Measurements from ENCODE around the gene TRIM56. TPM values are rescaled to one million over a fixed set of nuclear protein-coding genes. Genes with fewer than 3 reads are reported as not detected.

Gene TRIM56
- total and polyA plus RNA-seq, 2 of the 13 experiments (the other 11 are each of a cell fraction or from before 2014, with no cell fraction given): 3.2 to 7.1 TPM

DNA sequence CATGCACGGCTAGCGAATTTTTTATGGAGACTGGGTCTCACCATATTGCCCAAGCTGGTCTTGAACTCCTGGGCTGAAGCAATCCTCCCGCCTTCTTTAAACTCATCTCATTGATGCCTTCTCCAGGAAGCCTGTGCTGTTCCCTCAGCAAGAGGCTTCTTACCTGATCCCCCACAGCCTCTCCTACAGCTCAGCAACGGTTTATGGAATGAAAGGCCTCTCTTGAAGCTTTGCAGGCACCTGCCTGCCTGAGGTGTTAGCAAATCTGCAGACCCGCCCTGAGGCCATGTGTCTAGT, 468 bp upstream of the TRIM56 start:
- Histone ChIP-seq H2AFZ (ENCODE audit: low read length) (no peak overlapping the region), H3K27ac (ENCODE audit: extremely low read length, insufficient read depth, low read length) (peak overlapping the region; percentile 86), H3K4me2 (ENCODE audit: low read depth, low read length) (peak overlapping the region; percentile 85), H4K20me1 (ENCODE audit: insufficient read depth, low read length) (no peaks in the 10 kb centered on the region), H3K9me3 (ENCODE audit: low read length) (no peaks in the 10 kb centered on the region), H3K9ac (ENCODE audit: insufficient read depth, low read depth, low read length) (peak overlapping the region; percentile 53), H3K4me1 (ENCODE audit: insufficient read depth, low read length) (peaks cover 36% of the 10 kb centered on the region), H3K79me2 (ENCODE audit: insufficient read depth, low read length) (peaks cover 12% of the 10 kb centered on the region), H3K27me3 (ENCODE audit: control insufficient read depth in 1 of 2, insufficient read depth in 2 of 2, low read length in 2 of 2) (peaks cover 0 to 2% of the 10 kb centered on the region in 2 experiments; a peak in 1 of 5 replicates), H3K4me3 (replicated peaks in 1 of 3; ENCODE audit: insufficient read depth in 1 of 3, low read depth in 2 of 3, low read length in 3 of 3) (peak overlapping the region; percentile 71 to 93 (median 93); a peak in 5 of 6 replicates), H3K36me3 (replicated peaks in 1 of 2; ENCODE audit: control insufficient read depth in 1 of 2, insufficient read depth in 2 of 2, low read length in 2 of 2) (peaks cover 7 to 26% of the 10 kb centered on the region in 2 experiments; a peak in 3 of 5 replicates)
- WGBS (ENCODE audit: low lambda C conversion rate): 23% methylated on average over 5 of the region's 5 CpGs
- DNase-seq (ENCODE audit: low spot score) (no peak), ATAC-seq (no peak), FAIRE-seq (no peak)
- no peak for TF ChIP-seq RFX5 (IDR thresholded peaks at IDR 0.05; ENCODE audit: low read depth, low read length)
- TF ChIP-seq ARHGAP35 (CRISPR knock-in tag; IDR thresholded peaks at IDR 0.05; ENCODE audit: borderline replicate concordance): no peak
- TF ChIP-seq, protein P1, sequence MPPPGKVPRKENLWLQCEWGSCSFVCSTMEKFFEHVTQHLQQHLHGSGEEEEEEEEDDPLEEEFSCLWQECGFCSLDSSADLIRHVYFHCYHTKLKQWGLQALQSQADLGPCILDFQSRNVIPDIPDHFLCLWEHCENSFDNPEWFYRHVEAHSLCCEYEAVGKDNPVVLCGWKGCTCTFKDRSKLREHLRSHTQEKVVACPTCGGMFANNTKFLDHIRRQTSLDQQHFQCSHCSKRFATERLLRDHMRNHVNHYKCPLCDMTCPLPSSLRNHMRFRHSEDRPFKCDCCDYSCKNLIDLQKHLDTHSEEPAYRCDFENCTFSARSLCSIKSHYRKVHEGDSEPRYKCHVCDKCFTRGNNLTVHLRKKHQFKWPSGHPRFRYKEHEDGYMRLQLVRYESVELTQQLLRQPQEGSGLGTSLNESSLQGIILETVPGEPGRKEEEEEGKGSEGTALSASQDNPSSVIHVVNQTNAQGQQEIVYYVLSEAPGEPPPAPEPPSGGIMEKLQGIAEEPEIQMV (CRISPR knock-in tag; IDR thresholded peaks at IDR 0.05; ENCODE audit: low read depth): 0 out of 2 replicates have a peak, but pooled peaks have one; percentile 9
- 0 out of 2 replicates have a peak, but pooled peaks have one; percentile 15 for TF ChIP-seq ZZZ3 (CRISPR knock-in tag; IDR thresholded peaks at IDR 0.05; ENCODE audit: borderline replicate concordance)
- TF ChIP-seq ARNTL (CRISPR knock-in tag; IDR thresholded peaks at IDR 0.05): 0 out of 2 replicates have a peak, but pooled peaks have one; percentile 1
- TF ChIP-seq SRF (IDR thresholded peaks at IDR 0.05; ENCODE audit: low read depth, low read length): no peak
- TF ChIP-seq GFI1 (CRISPR knock-in tag; IDR thresholded peaks at IDR 0.05; ENCODE audit: borderline replicate concordance): 0 out of 2 replicates have a peak, but pooled peaks have one; percentile 32
- TF ChIP-seq PHF8 (CRISPR knock-in tag; IDR thresholded peaks at IDR 0.05): no peak
- no peak for TF ChIP-seq ZNF121 (CRISPR knock-in tag; IDR thresholded peaks at IDR 0.05)
- no peak for TF ChIP-seq GPN1 (CRISPR knock-in tag; IDR thresholded peaks at IDR 0.05; ENCODE audit: borderline replicate concordance)
- 0 out of 2 replicates have a peak, but pooled peaks have one; percentile 61 for TF ChIP-seq CAMTA2 (CRISPR knock-in tag; IDR thresholded peaks at IDR 0.05; ENCODE audit: borderline replicate concordance)
- TF ChIP-seq AHR (CRISPR knock-in tag; IDR thresholded peaks at IDR 0.05): no peak
- no peak for TF ChIP-seq ATF7-NPFF (CRISPR knock-in tag; IDR thresholded peaks at IDR 0.05; ENCODE audit: low read depth)
- TF ChIP-seq ZNF274 (CRISPR knock-in tag; IDR thresholded peaks at IDR 0.05): 0 out of 2 replicates have a peak, but pooled peaks have one; percentile 22
- no peak for TF ChIP-seq SAFB2 (CRISPR knock-in tag; IDR thresholded peaks at IDR 0.05; ENCODE audit: borderline replicate concordance, low read depth)
- no peak for TF ChIP-seq ZFYVE20 (CRISPR knock-in tag; IDR thresholded peaks at IDR 0.05; ENCODE audit: borderline replicate concordance, low read depth)
- TF ChIP-seq, protein P2, sequence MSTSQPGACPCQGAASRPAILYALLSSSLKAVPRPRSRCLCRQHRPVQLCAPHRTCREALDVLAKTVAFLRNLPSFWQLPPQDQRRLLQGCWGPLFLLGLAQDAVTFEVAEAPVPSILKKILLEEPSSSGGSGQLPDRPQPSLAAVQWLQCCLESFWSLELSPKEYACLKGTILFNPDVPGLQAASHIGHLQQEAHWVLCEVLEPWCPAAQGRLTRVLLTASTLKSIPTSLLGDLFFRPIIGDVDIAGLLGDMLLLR (CRISPR knock-in tag; IDR thresholded peaks at IDR 0.05): 0 out of 2 replicates have a peak, but pooled peaks have one; percentile 20
- no TSS peak for BruUV-seq (replicated peaks)
- POLR2A ChIA-PET: interaction anchor here (0.8 to 1.9 kb wide), 10 partner anchors 10 to 210 kb away, joined by 3 to 30 read pairs (median 6); partner anchors contain the start of genes PLOD3, SERPINE1, SRRT and UFSP1
- intact Hi-C loops (cut with micrococcal nuclease; ENCODE audit: unreplicated experiment): no loop called here
- CTCF ChIA-PET (ENCODE audit: low intra/inter-chr PET ratio, low total read pairs): no interaction called here
- in situ Hi-C loops (cut with HindIII; ENCODE audit: extremely low pct_ligation_motif_present, low pct_unique_long_range_greater_than_20kb): no loop called here
